ENCODE measurements around the gene PTPRK. TPM values are rescaled to one million over a fixed set of nuclear protein-coding genes. Genes with fewer than 3 reads are reported as not detected.

The PTPRK gene
- total RNA-seq, 1 experiment from 2014 or later = 89.3 TPM

GRCh38 chr6:128295670-128296069, 224.7 kb downstream of the PTPRK start:
- Histone ChIP-seq H3K36me3 (ENCODE audit: low read depth) (no peaks in the 10 kb centered on the region), H3K27ac (no peak overlapping the region), H2AFZ (no peak overlapping the region), H3K79me2 (ENCODE audit: low read depth) (0 out of 2 replicates have a peak, but pooled peaks cover 3% of the 10 kb centered on the region), H4K20me1 (ENCODE audit: insufficient read depth) (no peaks in the 10 kb centered on the region), H3K4me2 (no peak overlapping the region), H3F3A (ENCODE audit: insufficient read depth, low read depth) (no peaks in the 10 kb centered on the region), H3K9me2 (ENCODE audit: insufficient read depth) (no peaks in the 10 kb centered on the region), H3K9me3 (ENCODE audit: insufficient read depth, low read depth) (no peaks in the 10 kb centered on the region), H3K27me3 (ENCODE audit: insufficient read depth, low read depth) (no peaks in the 10 kb centered on the region), H3K4me1 (replicated peaks; ENCODE audit: insufficient read depth) (no peaks in the 10 kb centered on the region), H3K4me3 (no peak overlapping the region)
- intact Hi-C loops (cut with micrococcal nuclease; ENCODE audit: unreplicated experiment) = no loop called here
- ChIA-PET POLR2A (ENCODE audit: unreplicated experiment) (no interaction called here), CTCF (no interaction called here)
- no peak for DNase-seq
- BruUV-seq (replicated peaks) = no TSS peak
- no peak for TF ChIP-seq CTCF (conservative IDR thresholded peaks at IDR 0.05)
- TF ChIP-seq EZH2 (IDR thresholded peaks at IDR 0.05; ENCODE audit: low read depth) = no peak

GRCh38 chr6:128290221-128290620, 230.2 kb downstream of the PTPRK start:
- H3K4me3 ChIP-seq = no peak overlapping the region
- H3K9me3 ChIP-seq (ENCODE audit: insufficient read depth, low read depth) = no peaks in the 10 kb centered on the region
- H3K4me2 ChIP-seq = no peak overlapping the region
- BruUV-seq (replicated peaks) = no TSS peak
- no peaks in the 10 kb centered on the region for H3K36me3 ChIP-seq (ENCODE audit: low read depth)
- ChIA-PET CTCF (no interaction called here), POLR2A (ENCODE audit: unreplicated experiment) (no interaction called here)
- H3K27ac ChIP-seq = no peak overlapping the region
- TF ChIP-seq EZH2 (IDR thresholded peaks at IDR 0.05; ENCODE audit: low read depth) (no peak), CTCF (conservative IDR thresholded peaks at IDR 0.05) (no peak)
- no peaks in the 10 kb centered on the region for H3K27me3 ChIP-seq (ENCODE audit: insufficient read depth, low read depth)
- H3F3A ChIP-seq (ENCODE audit: insufficient read depth, low read depth) = no peaks in the 10 kb centered on the region
- intact Hi-C loops (cut with micrococcal nuclease; ENCODE audit: unreplicated experiment) = loop anchor here (5.0 kb wide), 1 partner anchor 47 kb away; no protein-coding TSS in a partner anchor
- no peaks in the 10 kb centered on the region for H3K9me2 ChIP-seq (ENCODE audit: insufficient read depth)
- H4K20me1 ChIP-seq (ENCODE audit: insufficient read depth) = no peaks in the 10 kb centered on the region
- DNase-seq = no peak
- no peaks in the 10 kb centered on the region for H3K4me1 ChIP-seq (replicated peaks; ENCODE audit: insufficient read depth)
- H2AFZ ChIP-seq = no peak overlapping the region
- no peaks in the 10 kb centered on the region for H3K79me2 ChIP-seq (ENCODE audit: low read depth)

- intact Hi-C loops (cut with micrococcal nuclease; ENCODE audit: unreplicated experiment) = no loop called here
- no peaks in the 10 kb centered on the region for H3K9me2 ChIP-seq (ENCODE audit: insufficient read depth)
- CTCF ChIA-PET = no interaction called here
- no peaks in the 10 kb centered on the region for H3K9me3 ChIP-seq (ENCODE audit: insufficient read depth, low read depth)
- no peaks in the 10 kb centered on the region for H3K4me1 ChIP-seq (replicated peaks; ENCODE audit: insufficient read depth)
- H3K27ac ChIP-seq = no peak overlapping the region
- no peaks in the 10 kb centered on the region for H4K20me1 ChIP-seq (ENCODE audit: insufficient read depth)
- BruUV-seq (replicated peaks) = no TSS peak
- no peaks in the 10 kb centered on the region; the same call in 1 of the 2 replicates for H3F3A ChIP-seq (ENCODE audit: insufficient read depth, low read depth)
- no peak for TF ChIP-seq CTCF (conservative IDR thresholded peaks at IDR 0.05)
- H3K79me2 ChIP-seq (ENCODE audit: low read depth) = peaks cover 11% of the 10 kb centered on the region; the same call in 1 of the 2 replicates
- H3K36me3 ChIP-seq (ENCODE audit: low read depth) = 0 out of 2 replicates have a peak, but pooled peaks cover 3% of the 10 kb centered on the region
- no peak for DNase-seq
- no peak overlapping the region for H3K4me3 ChIP-seq
- no peak overlapping the region for H3K4me2 ChIP-seq
- H3K27me3 ChIP-seq (ENCODE audit: insufficient read depth, low read depth) = no peaks in the 10 kb centered on the region
- no peak overlapping the region for H2AFZ ChIP-seq
- POLR2A ChIA-PET (ENCODE audit: unreplicated experiment) = no interaction called here
Measured at GRCh38 chr6:128284128-128284527, 236.3 kb downstream of the PTPRK start.
